Measurements from ENCODE around the gene PEAR1.

Gene PEAR1

DNA sequence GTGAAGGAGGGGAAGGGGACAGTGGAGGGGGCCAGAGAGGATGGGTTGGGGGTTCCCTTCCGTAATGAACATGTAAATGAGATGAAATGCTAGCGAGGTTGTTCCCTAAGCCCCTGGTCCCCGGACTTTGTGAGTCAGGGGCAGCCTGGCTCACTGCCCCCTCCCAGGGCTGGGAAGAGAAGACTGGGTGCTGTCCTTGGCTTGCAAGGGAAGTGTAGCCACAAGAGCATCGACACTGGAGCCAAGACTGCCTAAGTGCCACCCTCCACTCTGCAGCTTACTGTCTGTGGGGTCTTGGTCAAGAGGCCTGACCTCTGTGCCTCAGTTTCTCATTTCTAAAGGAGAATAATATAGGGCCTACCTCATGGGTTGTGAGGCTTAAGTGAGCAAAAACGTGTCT lies 483 bp downstream of the PEAR1 start:
- no peak for TF ChIP-seq ZBTB7A (IDR thresholded peaks at IDR 0.05; ENCODE audit: low read depth)
- TF ChIP-seq, protein P1, sequence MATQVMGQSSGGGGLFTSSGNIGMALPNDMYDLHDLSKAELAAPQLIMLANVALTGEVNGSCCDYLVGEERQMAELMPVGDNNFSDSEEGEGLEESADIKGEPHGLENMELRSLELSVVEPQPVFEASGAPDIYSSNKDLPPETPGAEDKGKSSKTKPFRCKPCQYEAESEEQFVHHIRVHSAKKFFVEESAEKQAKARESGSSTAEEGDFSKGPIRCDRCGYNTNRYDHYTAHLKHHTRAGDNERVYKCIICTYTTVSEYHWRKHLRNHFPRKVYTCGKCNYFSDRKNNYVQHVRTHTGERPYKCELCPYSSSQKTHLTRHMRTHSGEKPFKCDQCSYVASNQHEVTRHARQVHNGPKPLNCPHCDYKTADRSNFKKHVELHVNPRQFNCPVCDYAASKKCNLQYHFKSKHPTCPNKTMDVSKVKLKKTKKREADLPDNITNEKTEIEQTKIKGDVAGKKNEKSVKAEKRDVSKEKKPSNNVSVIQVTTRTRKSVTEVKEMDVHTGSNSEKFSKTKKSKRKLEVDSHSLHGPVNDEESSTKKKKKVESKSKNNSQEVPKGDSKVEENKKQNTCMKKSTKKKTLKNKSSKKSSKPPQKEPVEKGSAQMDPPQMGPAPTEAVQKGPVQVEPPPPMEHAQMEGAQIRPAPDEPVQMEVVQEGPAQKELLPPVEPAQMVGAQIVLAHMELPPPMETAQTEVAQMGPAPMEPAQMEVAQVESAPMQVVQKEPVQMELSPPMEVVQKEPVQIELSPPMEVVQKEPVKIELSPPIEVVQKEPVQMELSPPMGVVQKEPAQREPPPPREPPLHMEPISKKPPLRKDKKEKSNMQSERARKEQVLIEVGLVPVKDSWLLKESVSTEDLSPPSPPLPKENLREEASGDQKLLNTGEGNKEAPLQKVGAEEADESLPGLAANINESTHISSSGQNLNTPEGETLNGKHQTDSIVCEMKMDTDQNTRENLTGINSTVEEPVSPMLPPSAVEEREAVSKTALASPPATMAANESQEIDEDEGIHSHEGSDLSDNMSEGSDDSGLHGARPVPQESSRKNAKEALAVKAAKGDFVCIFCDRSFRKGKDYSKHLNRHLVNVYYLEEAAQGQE (IDR thresholded peaks at IDR 0.05; ENCODE audit: low read depth), result no peak
- TF ChIP-seq EP300 (IDR thresholded peaks at IDR 0.05; ENCODE audit: borderline replicate concordance), result no peak
- no peak for TF ChIP-seq CEBPB (IDR thresholded peaks at IDR 0.05)
- TF ChIP-seq EGR1 (IDR thresholded peaks at IDR 0.05), result no peak

DNA sequence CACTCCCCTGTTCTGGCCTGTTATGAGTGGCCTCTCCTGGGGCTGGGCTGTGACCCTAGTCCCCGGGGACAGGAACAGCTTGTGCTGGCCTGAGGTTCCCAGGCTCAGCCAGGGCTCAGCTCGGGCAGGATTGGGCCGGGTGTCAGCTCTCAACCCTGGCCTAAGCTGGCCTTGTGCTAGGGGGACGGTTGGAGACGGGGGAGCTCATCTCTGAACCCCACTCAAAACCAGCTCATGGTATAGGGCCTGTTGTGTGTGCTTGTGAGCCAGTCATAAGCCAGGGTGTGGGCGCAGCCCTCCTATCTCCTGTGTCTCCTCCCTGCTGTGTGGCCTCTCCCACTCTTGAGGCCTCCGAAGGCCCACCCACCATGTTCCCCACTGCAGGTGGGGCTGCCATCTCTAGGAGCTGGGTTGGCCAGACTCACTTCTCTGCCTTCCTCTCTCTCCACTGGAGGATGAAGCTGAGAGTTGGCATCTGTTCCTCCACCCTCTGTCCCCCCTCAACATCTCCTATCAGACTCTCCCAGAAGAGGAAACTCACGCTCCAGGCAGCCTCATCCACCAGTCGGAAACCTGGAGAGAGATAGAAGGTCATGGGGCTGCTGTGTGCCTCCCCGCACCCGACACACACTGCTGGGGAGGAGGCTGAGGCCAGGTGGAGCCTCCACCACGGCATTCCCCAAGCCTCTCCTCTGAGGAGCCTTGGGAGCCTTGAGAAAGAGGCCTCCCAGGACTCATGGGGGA lies 1.4 kb downstream of the PEAR1 start:
- TF ChIP-seq EP300 (IDR thresholded peaks at IDR 0.05; ENCODE audit: borderline replicate concordance) (no peak), TEAD4 (IDR thresholded peaks at IDR 0.05) (no peak), YY1 (IDR thresholded peaks at IDR 0.05; ENCODE audit: low read depth) (no peak), RAD21 (IDR thresholded peaks at IDR 0.05; ENCODE audit: low read depth) (no peak), CEBPB (IDR thresholded peaks at IDR 0.05) (no peak), EGR1 (IDR thresholded peaks at IDR 0.05) (no peak), NFIC (IDR thresholded peaks at IDR 0.05) (no peak), FOXM1 (IDR thresholded peaks at IDR 0.05; ENCODE audit: borderline replicate concordance, low read depth) (no peak), TCF12 (IDR thresholded peaks at IDR 0.05; ENCODE audit: low read depth) (no peak), TAF1 (IDR thresholded peaks at IDR 0.05; ENCODE audit: low read depth) (no peak), CREB1 (IDR thresholded peaks at IDR 0.05; ENCODE audit: low read depth) (no peak), ZBTB7A (IDR thresholded peaks at IDR 0.05; ENCODE audit: low read depth) (no peak)
- TF ChIP-seq, protein P2, sequence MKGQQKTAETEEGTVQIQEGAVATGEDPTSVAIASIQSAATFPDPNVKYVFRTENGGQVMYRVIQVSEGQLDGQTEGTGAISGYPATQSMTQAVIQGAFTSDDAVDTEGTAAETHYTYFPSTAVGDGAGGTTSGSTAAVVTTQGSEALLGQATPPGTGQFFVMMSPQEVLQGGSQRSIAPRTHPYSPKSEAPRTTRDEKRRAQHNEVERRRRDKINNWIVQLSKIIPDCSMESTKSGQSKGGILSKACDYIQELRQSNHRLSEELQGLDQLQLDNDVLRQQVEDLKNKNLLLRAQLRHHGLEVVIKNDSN (IDR thresholded peaks at IDR 0.05), result no peak
- TF ChIP-seq, protein P3, sequence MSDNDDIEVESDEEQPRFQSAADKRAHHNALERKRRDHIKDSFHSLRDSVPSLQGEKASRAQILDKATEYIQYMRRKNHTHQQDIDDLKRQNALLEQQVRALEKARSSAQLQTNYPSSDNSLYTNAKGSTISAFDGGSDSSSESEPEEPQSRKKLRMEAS (IDR thresholded peaks at IDR 0.05), result no peak
- TF ChIP-seq, protein P1 (IDR thresholded peaks at IDR 0.05; ENCODE audit: low read depth), result no peak

GRCh38 chr1:156895455-156895812 lies 1.9 kb downstream of the PEAR1 start:
- TF ChIP-seq TEAD4 (IDR thresholded peaks at IDR 0.05) (no peak), CREB1 (IDR thresholded peaks at IDR 0.05; ENCODE audit: low read depth) (no peak)

DNA sequence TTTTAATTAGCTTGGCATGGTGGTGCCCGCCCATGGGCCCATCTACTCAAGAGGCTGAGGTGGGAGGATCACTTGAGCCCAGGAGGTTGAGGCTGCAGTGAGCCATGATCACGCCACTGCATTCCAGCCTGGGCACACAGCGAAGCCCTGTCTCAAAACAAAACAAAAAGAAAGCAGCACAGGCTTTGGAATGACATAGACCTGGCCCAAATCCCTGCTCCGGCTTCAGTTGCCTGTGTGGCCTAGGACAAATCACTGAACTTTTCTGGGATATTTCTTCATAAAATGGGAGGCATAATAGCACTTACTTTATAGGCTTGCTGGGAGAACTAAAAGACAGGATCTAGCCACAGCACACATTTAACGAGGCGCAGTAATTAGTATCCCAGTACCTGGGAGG lies 2.4 kb downstream of the PEAR1 start:
- TF ChIP-seq TCF12 (IDR thresholded peaks at IDR 0.05; ENCODE audit: low read depth), result no peak
- TF ChIP-seq, protein P2 (IDR thresholded peaks at IDR 0.05), result no peak
- TF ChIP-seq, protein P1 (IDR thresholded peaks at IDR 0.05; ENCODE audit: low read depth), result no peak
- no peak for TF ChIP-seq CREB1 (IDR thresholded peaks at IDR 0.05; ENCODE audit: low read depth)
- TF ChIP-seq CEBPB (IDR thresholded peaks at IDR 0.05), result no peak
- TF ChIP-seq, protein P3 (IDR thresholded peaks at IDR 0.05), result no peak
- TF ChIP-seq RAD21 (IDR thresholded peaks at IDR 0.05; ENCODE audit: low read depth), result no peak
- no peak for TF ChIP-seq EGR1 (IDR thresholded peaks at IDR 0.05)
- TF ChIP-seq TEAD4 (IDR thresholded peaks at IDR 0.05), result no peak
- TF ChIP-seq TAF1 (IDR thresholded peaks at IDR 0.05; ENCODE audit: low read depth), result no peak
- no peak for TF ChIP-seq YY1 (IDR thresholded peaks at IDR 0.05; ENCODE audit: low read depth)
- TF ChIP-seq EP300 (IDR thresholded peaks at IDR 0.05; ENCODE audit: borderline replicate concordance), result no peak
- no peak for TF ChIP-seq NFIC (IDR thresholded peaks at IDR 0.05)
- TF ChIP-seq FOXM1 (IDR thresholded peaks at IDR 0.05; ENCODE audit: borderline replicate concordance, low read depth), result no peak
- no peak for TF ChIP-seq ZBTB7A (IDR thresholded peaks at IDR 0.05; ENCODE audit: low read depth)
